ENCODE data around the gene GPR65.

Gene GPR65

GRCh38 chr14:88005050-88005481 is at the start of gene GPR65:
Gene GPR65, plus strand, starts transcription at chr14:88005135. Its CDS starts 5,713 bp downstream, at chr14:88010848.
- no peaks in the 10 kb centered on the region for H3K9me3 ChIP-seq (ENCODE audit: low read length)
- no peak within 1 kb of the TSS for H2AFZ ChIP-seq (ENCODE audit: low read depth, low read length)
- no peaks in the 10 kb centered on the region for H3K36me3 ChIP-seq (ENCODE audit: insufficient read depth, low read length)
- no peaks in the 10 kb centered on the region for H3K4me1 ChIP-seq (ENCODE audit: insufficient read depth, low read length)
- H3K4me3 ChIP-seq (ENCODE audit: low read length), result no peak within 1 kb of the TSS
- no peaks in the 10 kb centered on the region for H3K27me3 ChIP-seq (ENCODE audit: insufficient read depth, low read length)

GRCh38 chr14:87955501-87955900 is 49.4 kb upstream of the GPR65 start:
- H3K4me3 ChIP-seq (ENCODE audit: low read length), result no peak overlapping the region
- H3K9me3 ChIP-seq (ENCODE audit: low read length), result no peaks in the 10 kb centered on the region
- H3K4me1 ChIP-seq (ENCODE audit: insufficient read depth, low read length), result no peaks in the 10 kb centered on the region
- H2AFZ ChIP-seq (ENCODE audit: low read depth, low read length), result no peak overlapping the region
- H3K36me3 ChIP-seq (ENCODE audit: insufficient read depth, low read length), result no peaks in the 10 kb centered on the region
- no peaks in the 10 kb centered on the region for H3K27me3 ChIP-seq (ENCODE audit: insufficient read depth, low read length)

- no peaks in the 10 kb centered on the region for H3K27me3 ChIP-seq (ENCODE audit: insufficient read depth, low read length)
- H3K4me3 ChIP-seq (ENCODE audit: low read length), result no peak overlapping the region
- no peaks in the 10 kb centered on the region for H3K36me3 ChIP-seq (ENCODE audit: insufficient read depth, low read length)
- H3K9me3 ChIP-seq (ENCODE audit: low read length), result no peaks in the 10 kb centered on the region
- no peaks in the 10 kb centered on the region for H3K4me1 ChIP-seq (ENCODE audit: insufficient read depth, low read length)
- H2AFZ ChIP-seq (ENCODE audit: low read depth, low read length), result no peak overlapping the region
Measured at GRCh38 chr14:87960013-87960787, 44.7 kb upstream of the GPR65 start.

- Histone ChIP-seq H2AFZ (ENCODE audit: low read depth, low read length) (no peak overlapping the region), H3K4me1 (ENCODE audit: insufficient read depth, low read length) (no peaks in the 10 kb centered on the region), H3K27me3 (ENCODE audit: insufficient read depth, low read length) (no peaks in the 10 kb centered on the region), H3K9me3 (ENCODE audit: low read length) (no peaks in the 10 kb centered on the region), H3K4me3 (ENCODE audit: low read length) (no peak overlapping the region), H3K36me3 (ENCODE audit: insufficient read depth, low read length) (no peaks in the 10 kb centered on the region)
Measured at GRCh38 chr14:87961246-87961645, 43.7 kb upstream of the GPR65 start.

- no peaks in the 10 kb centered on the region for H3K27me3 ChIP-seq (ENCODE audit: insufficient read depth, low read length)
- H3K4me1 ChIP-seq (ENCODE audit: insufficient read depth, low read length), result no peaks in the 10 kb centered on the region
- no peak overlapping the region for H3K4me3 ChIP-seq (ENCODE audit: low read length)
- no peak overlapping the region for H2AFZ ChIP-seq (ENCODE audit: low read depth, low read length)
- H3K9me3 ChIP-seq (ENCODE audit: low read length), result no peaks in the 10 kb centered on the region
- no peaks in the 10 kb centered on the region for H3K36me3 ChIP-seq (ENCODE audit: insufficient read depth, low read length)
Measured at GRCh38 chr14:87966816-87967215, 38.1 kb upstream of the GPR65 start.

GRCh38 chr14:87967496-87967895 is 37.4 kb upstream of the GPR65 start:
- no peaks in the 10 kb centered on the region for H3K9me3 ChIP-seq (ENCODE audit: low read length)

GRCh38 chr14:87971010-87971409 is 33.9 kb upstream of the GPR65 start:
- no peaks in the 10 kb centered on the region for H3K36me3 ChIP-seq (ENCODE audit: insufficient read depth, low read length)
- no peaks in the 10 kb centered on the region for H3K9me3 ChIP-seq (ENCODE audit: low read length)
- no peaks in the 10 kb centered on the region for H3K4me1 ChIP-seq (ENCODE audit: insufficient read depth, low read length)
- no peak overlapping the region for H3K4me3 ChIP-seq (ENCODE audit: low read length)
- H3K27me3 ChIP-seq (ENCODE audit: insufficient read depth, low read length), result no peaks in the 10 kb centered on the region
- no peak overlapping the region for H2AFZ ChIP-seq (ENCODE audit: low read depth, low read length)

More at GRCh38 chr14:87967496-87967895, 37.4 kb upstream of the GPR65 start:
- H3K27me3 ChIP-seq (ENCODE audit: insufficient read depth, low read length), result no peaks in the 10 kb centered on the region
- no peaks in the 10 kb centered on the region for H3K36me3 ChIP-seq (ENCODE audit: insufficient read depth, low read length)
- no peak overlapping the region for H3K4me3 ChIP-seq (ENCODE audit: low read length)
- no peaks in the 10 kb centered on the region for H3K4me1 ChIP-seq (ENCODE audit: insufficient read depth, low read length)
- no peak overlapping the region for H2AFZ ChIP-seq (ENCODE audit: low read depth, low read length)

GRCh38 chr14:87975636-87976035 is 29.3 kb upstream of the GPR65 start:
- Histone ChIP-seq H3K4me3 (ENCODE audit: low read length) (no peak overlapping the region), H2AFZ (ENCODE audit: low read depth, low read length) (no peak overlapping the region), H3K27me3 (ENCODE audit: insufficient read depth, low read length) (no peaks in the 10 kb centered on the region), H3K36me3 (ENCODE audit: insufficient read depth, low read length) (no peaks in the 10 kb centered on the region), H3K9me3 (ENCODE audit: low read length) (no peaks in the 10 kb centered on the region), H3K4me1 (ENCODE audit: insufficient read depth, low read length) (no peaks in the 10 kb centered on the region)

- Histone ChIP-seq H3K4me3 (ENCODE audit: low read length) (no peak overlapping the region), H2AFZ (ENCODE audit: low read depth, low read length) (no peak overlapping the region), H3K27me3 (ENCODE audit: insufficient read depth, low read length) (no peaks in the 10 kb centered on the region), H3K9me3 (ENCODE audit: low read length) (no peaks in the 10 kb centered on the region), H3K36me3 (ENCODE audit: insufficient read depth, low read length) (no peaks in the 10 kb centered on the region), H3K4me1 (ENCODE audit: insufficient read depth, low read length) (no peaks in the 10 kb centered on the region)
Measured at GRCh38 chr14:87979689-87980088, 25.2 kb upstream of the GPR65 start.

GRCh38 chr14:87989221-87989955 is 15.5 kb upstream of the GPR65 start:
- Histone ChIP-seq H2AFZ (ENCODE audit: low read depth, low read length) (no peak overlapping the region), H3K36me3 (ENCODE audit: insufficient read depth, low read length) (no peaks in the 10 kb centered on the region), H3K4me1 (ENCODE audit: insufficient read depth, low read length) (no peaks in the 10 kb centered on the region), H3K4me3 (ENCODE audit: low read length) (no peak overlapping the region), H3K27me3 (ENCODE audit: insufficient read depth, low read length) (no peaks in the 10 kb centered on the region), H3K9me3 (ENCODE audit: low read length) (peaks cover 4% of the 10 kb centered on the region)

- no peak overlapping the region for H3K4me3 ChIP-seq (ENCODE audit: low read length)
Measured at GRCh38 chr14:87989956-87990299, 15.0 kb upstream of the GPR65 start.

GRCh38 chr14:87990682-87991081 is 14.3 kb upstream of the GPR65 start:
- no peaks in the 10 kb centered on the region for H3K36me3 ChIP-seq (ENCODE audit: insufficient read depth, low read length)
- no peaks in the 10 kb centered on the region for H3K27me3 ChIP-seq (ENCODE audit: insufficient read depth, low read length)
- H3K9me3 ChIP-seq (ENCODE audit: low read length), result peaks cover 6% of the 10 kb centered on the region
- H3K4me3 ChIP-seq (ENCODE audit: low read length), result no peak overlapping the region
- H3K4me1 ChIP-seq (ENCODE audit: insufficient read depth, low read length), result no peaks in the 10 kb centered on the region
- no peak overlapping the region for H2AFZ ChIP-seq (ENCODE audit: low read depth, low read length)

More at GRCh38 chr14:87989956-87990299, 15.0 kb upstream of the GPR65 start:
- Histone ChIP-seq H3K9me3 (ENCODE audit: low read length) (peaks cover 4% of the 10 kb centered on the region), H2AFZ (ENCODE audit: low read depth, low read length) (no peak overlapping the region), H3K36me3 (ENCODE audit: insufficient read depth, low read length) (no peaks in the 10 kb centered on the region), H3K27me3 (ENCODE audit: insufficient read depth, low read length) (no peaks in the 10 kb centered on the region), H3K4me1 (ENCODE audit: insufficient read depth, low read length) (no peaks in the 10 kb centered on the region)

- Histone ChIP-seq H3K36me3 (ENCODE audit: insufficient read depth, low read length) (no peaks in the 10 kb centered on the region), H3K4me1 (ENCODE audit: insufficient read depth, low read length) (no peaks in the 10 kb centered on the region), H3K27me3 (ENCODE audit: insufficient read depth, low read length) (no peaks in the 10 kb centered on the region), H2AFZ (ENCODE audit: low read depth, low read length) (no peak overlapping the region), H3K9me3 (ENCODE audit: low read length) (peaks cover 6% of the 10 kb centered on the region), H3K4me3 (ENCODE audit: low read length) (no peak overlapping the region)
Measured at GRCh38 chr14:87992346-87992717, 12.6 kb upstream of the GPR65 start.
